WTC11 (cell line): Measurements from ENCODE around the gene PRKN. TPM values are rescaled to one million over a fixed set of nuclear protein-coding genes. Genes with fewer than 3 reads are reported as not detected.

Source experiments
- ATAC-seq: fragments of 200-7000 bp; cut with Tn5 transposase; 2 replicates; pipeline ENCODE4 v1.10.0; 2021; ENCODE audit warnings: mild to moderate bottlenecking, moderate library complexity
- CTCF ChIA-PET: fragments of 300-600 bp; sonication (Branson Sonifier 250); formaldehyde crosslinking; loops from one replicate; lab custom pipeline; 2021; ENCODE audit warnings: antibody characterized with exemption; lab: Charles Lee
- POLR2A ChIA-PET: fragments of 350-600 bp; sonication (Branson Sonifier 250); formaldehyde crosslinking; loops from one replicate; lab custom pipeline; 2021; ENCODE audit warnings: antibody characterized with exemption; lab: Charles Lee
- DNase-seq: peaks from one replicate; pipeline ENCODE4 v3.0.0; 2021; ENCODE audit warnings: low spot score
- H3K27ac Mint-ChIP-seq: 2 replicates; pipeline ENCODE4 v1.8.0; 2021; ENCODE audit warnings: mixed read lengths
- H3K27me3 Mint-ChIP-seq: 2 replicates; pipeline ENCODE4 v1.8.0; 2021; ENCODE audit warnings: low read depth, mild to moderate bottlenecking, moderate library complexity, mixed read lengths
- H3K36me3 Mint-ChIP-seq: 2 replicates; pipeline ENCODE4 v1.8.0; 2021; ENCODE audit warnings: mixed read lengths
- H3K4me1 Mint-ChIP-seq: 2 replicates; pipeline ENCODE4 v1.8.0; 2022; ENCODE audit warnings: mixed read lengths
- H3K4me3 Mint-ChIP-seq: 2 replicates; pipeline ENCODE4 v1.8.0; 2021; ENCODE audit warnings: mild to moderate bottlenecking, moderate library complexity, mixed read lengths
- H3K9me3 Mint-ChIP-seq: 2 replicates; pipeline ENCODE4 v1.8.0; 2021; ENCODE audit warnings: mixed read lengths
- ARID4B ChIP-seq: sonication (generic); formaldehyde crosslinking; IDR thresholded peaks from 2 replicates; pipeline ENCODE4 v1.8.0; 2023; ENCODE audit warnings: missing genetic modification reagents, mild to moderate bottlenecking, borderline replicate concordance
- FOXP4 ChIP-seq: sonication (generic); formaldehyde crosslinking; IDR thresholded peaks from 2 replicates; pipeline ENCODE4 v1.8.0; 2022; ENCODE audit warnings: mild to moderate bottlenecking, missing genetic modification reagents
- KAT7 ChIP-seq: sonication (generic); formaldehyde crosslinking; IDR thresholded peaks from 2 replicates; pipeline ENCODE4 v1.8.1; 2023; ENCODE audit warnings: missing genetic modification reagents, mild to moderate bottlenecking, borderline replicate concordance
- NFATC4 ChIP-seq: fragments of 250-450 bp; sonication (Bioruptor Pico); IDR thresholded peaks from 2 replicates; pipeline ENCODE4 v1.9.0; 2021; ENCODE audit warnings: mild to moderate bottlenecking
- NR1H2 ChIP-seq: sonication (generic); formaldehyde crosslinking; IDR thresholded peaks from 2 replicates; pipeline ENCODE4 v1.9.0; 2021; ENCODE audit warnings: mild to moderate bottlenecking, moderate library complexity, missing genetic modification reagents
- ZMAT4 ChIP-seq: fragments of 250-450 bp; sonication (Bioruptor Pico); IDR thresholded peaks from 2 replicates; pipeline ENCODE4 v1.9.0; 2021; ENCODE audit warnings: mild to moderate bottlenecking
- ZNF138 ChIP-seq: sonication (generic); formaldehyde crosslinking; conservative IDR thresholded peaks from 2 replicates; pipeline ENCODE4 v1.8.1; 2022; ENCODE audit warnings: mild to moderate bottlenecking, moderate library complexity, missing genetic modification reagents
- total RNA-seq: library from RNA; stranded (reverse); gene quantifications from 3 replicates; pipeline ENCODE4 v1.2.3, GENCODE V29; 2021
- TF ChIP-seq, protein P1 (sequence below): sonication (generic); formaldehyde crosslinking; IDR thresholded peaks from 2 replicates; pipeline ENCODE4 v1.8.1; 2023; ENCODE audit warnings: mild to moderate bottlenecking, missing genetic modification reagents, moderate library complexity
- TF ChIP-seq, protein P2 (sequence below): sonication (generic); formaldehyde crosslinking; IDR thresholded peaks from 2 replicates; pipeline ENCODE4 v1.8.1; 2022; ENCODE audit warnings: low read depth, mild to moderate bottlenecking, moderate library complexity, missing genetic modification reagents, borderline replicate concordance
- TF ChIP-seq, protein P3 (sequence below): sonication (generic); formaldehyde crosslinking; IDR thresholded peaks from 2 replicates; pipeline ENCODE4 v1.8.0; 2022; ENCODE audit warnings: missing genetic modification reagents

The PRKN gene
- total RNA-seq, 1 experiment from 2014 or later = 0.59 TPM

DNA sequence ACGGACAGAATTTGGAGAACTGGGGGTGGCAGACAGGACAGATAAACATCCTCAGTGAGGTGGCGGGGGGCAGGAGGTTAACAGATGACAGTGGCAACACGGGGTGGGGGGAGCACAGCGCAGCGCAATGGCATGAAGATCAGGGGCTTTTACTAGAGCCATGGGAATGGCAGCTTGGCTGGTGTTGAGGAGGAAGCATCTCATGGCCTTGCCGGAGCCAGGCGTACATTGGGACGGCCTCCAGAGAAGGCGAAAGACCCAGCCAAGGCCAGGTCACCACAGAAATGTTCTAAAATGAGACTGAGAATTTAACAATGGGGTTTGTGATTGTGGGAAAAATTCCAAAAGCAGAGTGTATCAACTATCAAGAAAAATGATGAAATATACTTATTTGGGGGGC is 173.0 kb downstream of the PRKN start (continued):
- TF ChIP-seq ZMAT4 (CRISPR knock-in tag) (no peak), ZNF138 (no peak), NFATC4 (CRISPR knock-in tag) (no peak), FOXP4 (no peak), NR1H2 (CRISPR knock-in tag) (no peak), KAT7 (CRISPR knock-in tag) (no peak)
- TF ChIP-seq, protein P1, sequence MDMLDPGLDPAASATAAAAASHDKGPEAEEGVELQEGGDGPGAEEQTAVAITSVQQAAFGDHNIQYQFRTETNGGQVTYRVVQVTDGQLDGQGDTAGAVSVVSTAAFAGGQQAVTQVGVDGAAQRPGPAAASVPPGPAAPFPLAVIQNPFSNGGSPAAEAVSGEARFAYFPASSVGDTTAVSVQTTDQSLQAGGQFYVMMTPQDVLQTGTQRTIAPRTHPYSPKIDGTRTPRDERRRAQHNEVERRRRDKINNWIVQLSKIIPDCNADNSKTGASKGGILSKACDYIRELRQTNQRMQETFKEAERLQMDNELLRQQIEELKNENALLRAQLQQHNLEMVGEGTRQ (CRISPR knock-in tag) = no peak
- TF ChIP-seq, all 79 proteins: peak for 0

GRCh38 chr6:162546905-162547304 is 180.7 kb downstream of the PRKN start:
- ATAC-seq = no peak
- POLR2A ChIA-PET = no interaction called here
- H3K27ac Mint-ChIP-seq = peak overlapping the region; percentile 81; the same call in 1 of the 2 replicates
- H3K9me3 Mint-ChIP-seq = no peaks in the 10 kb centered on the region
- no peaks in the 10 kb centered on the region for H3K36me3 Mint-ChIP-seq
- DNase-seq = no peak
- TF ChIP-seq, protein P2, sequence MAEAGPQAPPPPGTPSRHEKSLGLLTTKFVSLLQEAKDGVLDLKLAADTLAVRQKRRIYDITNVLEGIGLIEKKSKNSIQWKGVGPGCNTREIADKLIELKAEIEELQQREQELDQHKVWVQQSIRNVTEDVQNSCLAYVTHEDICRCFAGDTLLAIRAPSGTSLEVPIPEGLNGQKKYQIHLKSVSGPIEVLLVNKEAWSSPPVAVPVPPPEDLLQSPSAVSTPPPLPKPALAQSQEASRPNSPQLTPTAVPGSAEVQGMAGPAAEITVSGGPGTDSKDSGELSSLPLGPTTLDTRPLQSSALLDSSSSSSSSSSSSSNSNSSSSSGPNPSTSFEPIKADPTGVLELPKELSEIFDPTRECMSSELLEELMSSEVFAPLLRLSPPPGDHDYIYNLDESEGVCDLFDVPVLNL (CRISPR knock-in tag) = no peak
- no peak for TF ChIP-seq ARID4B (CRISPR knock-in tag)
- TF ChIP-seq, protein P3, sequence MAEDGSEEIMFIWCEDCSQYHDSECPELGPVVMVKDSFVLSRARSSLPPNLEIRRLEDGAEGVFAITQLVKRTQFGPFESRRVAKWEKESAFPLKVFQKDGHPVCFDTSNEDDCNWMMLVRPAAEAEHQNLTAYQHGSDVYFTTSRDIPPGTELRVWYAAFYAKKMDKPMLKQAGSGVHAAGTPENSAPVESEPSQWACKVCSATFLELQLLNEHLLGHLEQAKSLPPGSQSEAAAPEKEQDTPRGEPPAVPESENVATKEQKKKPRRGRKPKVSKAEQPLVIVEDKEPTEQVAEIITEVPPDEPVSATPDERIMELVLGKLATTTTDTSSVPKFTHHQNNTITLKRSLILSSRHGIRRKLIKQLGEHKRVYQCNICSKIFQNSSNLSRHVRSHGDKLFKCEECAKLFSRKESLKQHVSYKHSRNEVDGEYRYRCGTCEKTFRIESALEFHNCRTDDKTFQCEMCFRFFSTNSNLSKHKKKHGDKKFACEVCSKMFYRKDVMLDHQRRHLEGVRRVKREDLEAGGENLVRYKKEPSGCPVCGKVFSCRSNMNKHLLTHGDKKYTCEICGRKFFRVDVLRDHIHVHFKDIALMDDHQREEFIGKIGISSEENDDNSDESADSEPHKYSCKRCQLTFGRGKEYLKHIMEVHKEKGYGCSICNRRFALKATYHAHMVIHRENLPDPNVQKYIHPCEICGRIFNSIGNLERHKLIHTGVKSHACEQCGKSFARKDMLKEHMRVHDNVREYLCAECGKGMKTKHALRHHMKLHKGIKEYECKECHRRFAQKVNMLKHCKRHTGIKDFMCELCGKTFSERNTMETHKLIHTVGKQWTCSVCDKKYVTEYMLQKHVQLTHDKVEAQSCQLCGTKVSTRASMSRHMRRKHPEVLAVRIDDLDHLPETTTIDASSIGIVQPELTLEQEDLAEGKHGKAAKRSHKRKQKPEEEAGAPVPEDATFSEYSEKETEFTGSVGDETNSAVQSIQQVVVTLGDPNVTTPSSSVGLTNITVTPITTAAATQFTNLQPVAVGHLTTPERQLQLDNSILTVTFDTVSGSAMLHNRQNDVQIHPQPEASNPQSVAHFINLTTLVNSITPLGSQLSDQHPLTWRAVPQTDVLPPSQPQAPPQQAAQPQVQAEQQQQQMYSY = no peak
- no peak for TF ChIP-seq ZMAT4 (CRISPR knock-in tag)
- TF ChIP-seq, all 79 proteins: peak for 0
- Mint-ChIP-seq H3K4me1 (peaks cover 23% of the 10 kb centered on the region), H3K27me3 (no peaks in the 10 kb centered on the region), H3K4me3 (no peak overlapping the region)
- CTCF ChIA-PET = no interaction called here
